ENCODE results near the gene BRD4.

Gene BRD4

GRCh38 chr19:15304140-15304705 lies 28.1 kb downstream of the BRD4 start (continued):
- no peak for TF ChIP-seq ZNF311 (tag by site-specific recombination; IDR thresholded peaks at IDR 0.05; ENCODE audit: borderline replicate concordance)
- TF ChIP-seq ZNF16 (tag by site-specific recombination; IDR thresholded peaks at IDR 0.05; ENCODE audit: low read depth), result no peak
- no peak for TF ChIP-seq ZNF350 (tag by site-specific recombination; IDR thresholded peaks at IDR 0.05)
- no peak for TF ChIP-seq ZSCAN23 (tag by site-specific recombination; IDR thresholded peaks at IDR 0.05)
- no peak for TF ChIP-seq ZNF558 (tag by site-specific recombination; IDR thresholded peaks at IDR 0.05)
- TF ChIP-seq YY1 (tag by site-specific recombination; IDR thresholded peaks at IDR 0.05), result no peak
- TF ChIP-seq ZNF24 (tag by site-specific recombination; IDR thresholded peaks at IDR 0.05), result no peak
- no peak for TF ChIP-seq ZNF19 (tag by site-specific recombination; IDR thresholded peaks at IDR 0.05; ENCODE audit: low read depth)
- TF ChIP-seq TSHZ1 (tag by site-specific recombination; IDR thresholded peaks at IDR 0.05; ENCODE audit: borderline replicate concordance), result no peak
- TF ChIP-seq ZNF792 (tag by site-specific recombination; IDR thresholded peaks at IDR 0.05), result 0 out of 2 replicates have a peak, but pooled peaks have one; percentile 28
- TF ChIP-seq SP7 (tag by site-specific recombination; IDR thresholded peaks at IDR 0.05), result no peak
- 0 out of 2 replicates have a peak, but pooled peaks have one; percentile 10 for TF ChIP-seq EGR2 (tag by site-specific recombination; IDR thresholded peaks at IDR 0.05; ENCODE audit: low read depth)
- TF ChIP-seq GLIS1 (tag by site-specific recombination; IDR thresholded peaks at IDR 0.05), result peak; percentile 70
- TF ChIP-seq GFI1B (tag by site-specific recombination; IDR thresholded peaks at IDR 0.05), result no peak
- no peak for TF ChIP-seq ZNF23 (tag by site-specific recombination; IDR thresholded peaks at IDR 0.05; ENCODE audit: borderline replicate concordance)
- TF ChIP-seq ZNF76 (tag by site-specific recombination; IDR thresholded peaks at IDR 0.05; ENCODE audit: borderline replicate concordance, low read depth), result no peak
- no peak for TF ChIP-seq ZNF362 (tag by site-specific recombination; IDR thresholded peaks at IDR 0.05)
- TF ChIP-seq FEZF1 (tag by site-specific recombination; IDR thresholded peaks at IDR 0.05), result no peak
- no peak for TF ChIP-seq ZNF510 (tag by site-specific recombination; IDR thresholded peaks at IDR 0.05; ENCODE audit: insufficient replicate concordance)
- TF ChIP-seq ZNF677 (tag by site-specific recombination; IDR thresholded peaks at IDR 0.05), result no peak
- no peak for TF ChIP-seq ZNF324 (tag by site-specific recombination; IDR thresholded peaks at IDR 0.05)
- TF ChIP-seq PRDM2 (tag by site-specific recombination; IDR thresholded peaks at IDR 0.05; ENCODE audit: borderline replicate concordance), result no peak
- TF ChIP-seq GLI4 (tag by site-specific recombination; IDR thresholded peaks at IDR 0.05), result no peak
- no peak for TF ChIP-seq ZNF274 (IDR thresholded peaks at IDR 0.05; ENCODE audit: low read length)
- no peak for TF ChIP-seq ZNF274 (tag by site-specific recombination; IDR thresholded peaks at IDR 0.05; ENCODE audit: borderline replicate concordance)
- peak; percentile 33; the same call in 1 of the 2 replicates for TF ChIP-seq PRDM6 (tag by site-specific recombination; IDR thresholded peaks at IDR 0.05)
- no peak for TF ChIP-seq ZNF121 (tag by site-specific recombination; IDR thresholded peaks at IDR 0.05)
- TF ChIP-seq ZNF292 (tag by site-specific recombination; IDR thresholded peaks at IDR 0.05; ENCODE audit: borderline replicate concordance, low read depth), result no peak
- TF ChIP-seq ZNF555 (tag by site-specific recombination; conservative IDR thresholded peaks at IDR 0.05), result no peak

All from HEK293 (cell line).